HAP-1 (cell line): ENCODE results near the gene GNPAT.

Experiments
- DNase-seq, 2 experiments: peaks; one replicate each; pipeline ENCODE4 v3.0.0-alpha.2; 2016 to 2020; ENCODE audit warnings: low spot score in 2 of 2
- H3K27me3 ChIP-seq: fragments of 250-450 bp; sonication (Bioruptor Pico); 2 replicates; pipeline ENCODE4 v1.5.1; 2020; ENCODE audit warnings: low read depth, mild to moderate bottlenecking, moderate library complexity
- H3K36me3 ChIP-seq: fragments of 250-450 bp; sonication (Bioruptor Pico); replicated peaks from 2 replicates; pipeline ENCODE4 v1.5.1; 2020; ENCODE audit warnings: mild to moderate bottlenecking
- H3K4me1 ChIP-seq: fragments of 250-450 bp; sonication (Bioruptor Pico); 2 replicates; pipeline ENCODE4 v1.5.1; 2020; ENCODE audit warnings: mild to moderate bottlenecking
- H3K4me3 ChIP-seq: fragments of 250-450 bp; sonication (Bioruptor Pico); 2 replicates; pipeline ENCODE4 v1.5.1; 2020; ENCODE audit warnings: mild to moderate bottlenecking, moderate library complexity
- H3K9me3 ChIP-seq: fragments of 250-450 bp; sonication (Bioruptor Pico); 2 replicates; pipeline ENCODE4 v1.5.1; 2020; ENCODE audit warnings: mild to moderate bottlenecking, moderate library complexity
- in situ Hi-C: fragments of 300-500 bp; cut with MboI; formaldehyde crosslinking; loops from 3 replicates; pipeline ENCODE4 v1.14.3; 2020; ENCODE audit warnings: low sequenced_read_pairs, inconsistent platforms, mixed read lengths

GNPAT gene

GRCh38 chr1:231218078-231218477 lies 22.9 kb upstream of the GNPAT start:
- in situ Hi-C loops, result loop anchor here (10.0 to 25.0 kb wide), 2 partner anchors 293 to 581 kb away; partner anchors contain the start of gene COG2
- DNase-seq, result no peak
- Histone ChIP-seq H3K27me3 (peaks cover 2% of the 10 kb centered on the region; the same call in 1 of the 2 replicates), H3K36me3 (peaks cover 3% of the 10 kb centered on the region), H3K9me3 (no peaks in the 10 kb centered on the region), H3K4me1 (no peaks in the 10 kb centered on the region), H3K4me3 (no peak overlapping the region)

DNA sequence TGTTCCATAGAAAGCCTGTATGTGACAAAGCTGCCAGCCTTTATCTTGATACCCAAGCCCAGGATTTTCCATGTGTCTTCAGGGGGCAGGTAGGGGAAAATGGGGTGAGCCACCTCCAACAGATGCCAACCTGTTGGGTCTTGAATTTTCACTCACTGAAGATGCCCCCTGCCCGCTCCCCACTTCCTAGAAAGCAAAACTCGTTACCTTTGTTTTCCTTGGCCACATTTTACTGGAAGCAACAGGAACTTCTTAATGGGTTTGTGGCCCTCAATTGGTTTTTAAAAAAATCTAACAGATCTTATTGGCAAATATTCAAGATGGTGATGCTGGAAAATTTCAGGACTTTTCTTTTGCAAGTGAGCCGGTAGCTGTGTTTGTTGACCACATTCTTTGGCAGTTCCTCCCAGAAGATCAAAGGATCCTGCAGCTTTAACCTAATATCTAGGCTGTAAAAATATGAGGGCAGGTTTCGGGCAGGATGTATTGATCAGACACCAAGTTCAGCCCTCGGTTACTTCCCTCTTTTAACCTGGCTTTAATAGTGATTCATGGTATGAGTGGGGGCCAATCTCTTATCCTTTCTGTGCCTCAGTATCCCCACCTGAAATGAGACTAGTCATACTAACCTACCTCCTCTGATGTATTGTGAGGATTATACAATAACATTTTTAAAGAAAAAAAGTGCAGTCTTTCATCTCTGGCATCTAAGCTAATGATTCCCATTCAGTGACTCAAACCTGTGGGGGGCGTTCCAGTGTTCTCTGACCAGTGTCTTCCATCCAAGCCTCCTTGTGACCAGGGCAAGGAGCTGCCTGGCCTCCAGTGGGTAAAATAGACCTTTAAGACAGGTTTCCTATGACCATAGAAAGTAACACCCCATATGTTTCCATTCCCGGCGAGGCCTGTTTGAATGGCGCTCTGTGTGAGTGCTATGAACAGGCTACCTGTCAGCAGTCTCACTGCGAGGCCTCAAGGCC lies 21.3 kb upstream of the GNPAT start:
- no peaks in the 10 kb centered on the region for H3K4me1 ChIP-seq
- peaks cover 15% of the 10 kb centered on the region for H3K36me3 ChIP-seq
- H3K4me3 ChIP-seq, result no peak overlapping the region
- H3K27me3 ChIP-seq, result peaks cover 2% of the 10 kb centered on the region; the same call in 1 of the 2 replicates
- in situ Hi-C loops, result loop anchor here (10.0 to 25.0 kb wide), 2 partner anchors 295 to 582 kb away; partner anchors contain the start of gene COG2
- H3K9me3 ChIP-seq, result no peaks in the 10 kb centered on the region
- no peak for DNase-seq

GRCh38 chr1:231220801-231221200 lies 20.2 kb upstream of the GNPAT start:
- no peak for DNase-seq
- Histone ChIP-seq H3K36me3 (peaks cover 24% of the 10 kb centered on the region), H3K4me3 (no peak overlapping the region), H3K4me1 (no peaks in the 10 kb centered on the region), H3K9me3 (no peaks in the 10 kb centered on the region), H3K27me3 (peaks cover 2% of the 10 kb centered on the region; the same call in 1 of the 2 replicates)
- in situ Hi-C loops, result loop anchor here (25.0 kb wide), 1 partner anchor 584 kb away; the partner anchor contains the start of gene COG2

DNA sequence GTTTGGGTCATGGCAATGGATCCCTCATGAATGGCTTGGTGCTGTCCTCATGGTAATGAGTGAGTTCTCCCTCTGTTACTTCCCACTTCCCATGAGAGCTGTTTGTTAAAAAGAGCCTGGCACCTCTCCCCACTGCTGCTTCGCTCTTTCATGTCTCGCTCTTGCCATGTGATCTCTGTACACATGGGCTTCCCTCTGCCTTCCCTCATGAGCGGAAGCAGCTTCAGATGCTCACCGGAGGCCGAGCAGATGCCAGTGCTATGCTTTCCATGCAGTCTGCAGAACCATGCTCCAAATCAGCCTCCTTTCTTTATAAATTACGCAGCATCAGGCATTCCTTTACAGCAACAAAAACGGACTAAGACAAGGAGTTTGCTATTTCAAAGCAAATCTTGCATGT lies 14.9 kb upstream of the GNPAT start:
- peaks cover under 1% of the 10 kb centered on the region; the same call in 1 of the 2 replicates for H3K4me1 ChIP-seq
- H3K9me3 ChIP-seq, result no peaks in the 10 kb centered on the region
- in situ Hi-C loops, result no loop called here
- no peak for DNase-seq
- H3K4me3 ChIP-seq, result no peak overlapping the region
- H3K27me3 ChIP-seq, result no peaks in the 10 kb centered on the region
- H3K36me3 ChIP-seq, result peaks cover 49% of the 10 kb centered on the region

GRCh38 chr1:231231511-231231910 lies 9.5 kb upstream of the GNPAT start:
- Histone ChIP-seq H3K4me1 (peaks cover 9% of the 10 kb centered on the region), H3K27me3 (no peaks in the 10 kb centered on the region), H3K9me3 (no peaks in the 10 kb centered on the region), H3K4me3 (no peak overlapping the region), H3K36me3 (peaks cover 25% of the 10 kb centered on the region)
- in situ Hi-C loops, result no loop called here
- peak; percentile 51 to 53 for DNase-seq

DNA sequence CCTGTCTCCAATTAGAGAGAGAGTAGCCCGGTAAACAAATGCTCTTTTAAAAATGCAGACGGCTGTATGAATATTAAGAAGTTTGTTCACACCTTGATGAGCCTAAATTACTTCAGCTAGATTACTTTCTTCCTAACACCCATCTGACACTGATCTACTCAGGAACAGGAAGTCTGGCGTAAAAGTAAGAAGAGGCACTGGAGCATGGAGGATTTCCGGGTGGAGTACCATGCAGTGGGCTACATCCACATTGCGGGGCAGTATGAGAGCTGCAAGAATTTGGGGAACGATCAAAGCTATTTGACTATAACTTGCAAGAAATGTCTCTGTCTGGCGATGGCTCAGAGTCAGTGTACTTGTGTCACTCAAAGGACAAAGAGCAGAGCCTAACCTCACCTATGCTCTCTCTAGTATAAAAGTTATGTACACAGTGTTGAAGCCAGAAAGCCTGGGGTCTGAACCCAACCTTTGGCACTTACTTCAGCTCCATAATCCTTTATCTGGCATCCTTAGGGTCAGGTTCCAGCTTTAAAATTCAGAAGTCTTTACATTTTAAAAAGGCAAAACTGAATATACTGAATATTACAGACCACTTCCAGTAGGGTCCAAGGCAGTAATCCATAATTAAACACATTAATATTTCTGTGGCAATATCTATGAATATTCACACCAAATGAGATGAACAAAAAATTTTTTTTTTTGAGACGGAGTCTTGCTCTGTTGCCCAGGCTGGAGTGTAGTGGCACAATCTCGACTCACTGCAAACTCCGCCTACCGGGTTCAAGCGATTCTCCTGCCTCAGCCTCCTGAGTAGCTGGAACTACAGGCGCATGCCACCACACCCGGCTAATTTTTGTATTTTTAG lies 7.9 kb upstream of the GNPAT start:
- in situ Hi-C loops, result no loop called here
- peaks cover 25% of the 10 kb centered on the region for H3K36me3 ChIP-seq
- DNase-seq, result no peak
- no peak overlapping the region for H3K4me3 ChIP-seq
- no peaks in the 10 kb centered on the region for H3K27me3 ChIP-seq
- H3K4me1 ChIP-seq, result peaks cover 9% of the 10 kb centered on the region
- H3K9me3 ChIP-seq, result no peaks in the 10 kb centered on the region

GRCh38 chr1:231233735-231234417 lies 7.1 kb upstream of the GNPAT start:
- in situ Hi-C loops, result no loop called here

DNA sequence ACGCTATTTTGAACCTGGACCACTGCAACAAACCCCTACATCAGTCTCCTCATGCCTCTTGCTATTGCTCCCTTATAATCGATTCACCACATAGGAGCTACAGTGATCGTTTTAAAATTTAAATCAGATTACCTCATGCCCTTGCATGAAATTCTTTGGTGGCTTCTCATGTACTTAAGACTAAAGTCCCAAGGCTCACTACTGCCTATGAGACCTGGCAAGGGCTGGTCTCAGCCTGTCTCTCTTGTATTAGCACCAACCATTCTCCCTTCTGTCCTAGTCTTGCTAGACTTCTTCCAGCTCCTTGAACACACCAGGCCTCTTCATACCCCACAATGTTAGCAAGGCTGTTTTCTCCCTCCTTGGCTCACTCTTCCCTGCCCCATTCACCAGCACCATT lies 6.5 kb upstream of the GNPAT start:
- H3K9me3 ChIP-seq, result no peaks in the 10 kb centered on the region
- H3K36me3 ChIP-seq, result peaks cover 33% of the 10 kb centered on the region
- peaks cover 9% of the 10 kb centered on the region for H3K4me1 ChIP-seq
- DNase-seq, result no peak
- in situ Hi-C loops, result no loop called here
- H3K27me3 ChIP-seq, result no peaks in the 10 kb centered on the region
- no peak overlapping the region for H3K4me3 ChIP-seq

More at GRCh38 chr1:231233735-231234417, 7.1 kb upstream of the GNPAT start:
- H3K4me1 ChIP-seq, result peaks cover 9% of the 10 kb centered on the region
- no peak overlapping the region for H3K4me3 ChIP-seq
- no peak for DNase-seq
- H3K36me3 ChIP-seq, result peaks cover 32% of the 10 kb centered on the region
- no peaks in the 10 kb centered on the region for H3K27me3 ChIP-seq
- H3K9me3 ChIP-seq, result no peaks in the 10 kb centered on the region

DNA sequence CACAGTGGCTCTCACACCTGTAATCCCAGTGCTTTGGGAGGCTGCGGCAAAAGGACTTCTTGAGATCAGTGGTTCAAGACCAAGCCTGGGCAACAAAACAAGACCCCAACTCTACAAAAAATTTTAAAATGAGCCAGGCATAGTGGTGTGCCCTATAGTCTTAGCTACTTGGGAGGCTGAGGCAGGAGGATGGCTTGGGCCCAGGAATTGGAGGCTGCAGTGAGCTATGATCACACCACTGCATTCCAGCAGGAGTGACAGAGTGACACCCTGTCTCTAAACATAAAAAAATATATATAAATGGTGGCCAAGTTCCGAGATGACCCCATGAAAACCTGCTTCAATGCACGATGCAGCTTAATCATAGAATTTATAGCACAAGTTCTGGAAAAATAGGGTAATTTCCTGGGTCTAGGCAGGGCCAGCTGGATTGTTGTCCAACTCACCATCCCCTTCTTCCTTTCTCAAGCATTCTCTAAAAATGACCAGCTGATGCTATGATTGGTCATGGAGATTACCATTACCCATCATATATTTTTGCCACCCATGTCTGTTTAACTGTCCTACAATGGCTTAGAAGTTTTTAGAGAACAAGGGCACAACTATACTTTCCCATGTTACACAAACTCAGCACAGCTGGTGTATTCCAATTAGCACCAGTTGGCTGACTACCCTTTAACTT lies 5.3 kb upstream of the GNPAT start:
- in situ Hi-C loops, result no loop called here
- no peak for DNase-seq
- peaks cover 11% of the 10 kb centered on the region for H3K4me1 ChIP-seq
- no peaks in the 10 kb centered on the region for H3K27me3 ChIP-seq
- peaks cover 27% of the 10 kb centered on the region for H3K36me3 ChIP-seq
- no peak overlapping the region for H3K4me3 ChIP-seq
- H3K9me3 ChIP-seq, result no peaks in the 10 kb centered on the region

DNA sequence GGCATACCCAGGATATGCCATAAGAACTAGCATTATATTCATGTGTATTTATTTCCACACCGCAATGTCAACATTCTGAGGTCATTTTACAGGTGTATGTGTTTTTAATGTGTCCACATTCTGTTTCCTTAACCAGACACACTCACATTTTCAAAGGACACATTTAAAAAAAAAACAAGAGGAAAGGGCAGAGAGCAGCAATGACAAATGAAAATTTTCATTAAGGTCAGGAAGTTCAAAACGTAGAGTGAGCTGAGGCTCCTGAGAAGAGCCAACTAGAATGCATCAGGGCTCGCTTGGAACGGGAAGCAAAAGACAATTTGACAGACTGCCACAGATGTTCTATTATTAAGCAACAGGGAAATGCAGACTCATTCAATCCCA lies 4.8 kb upstream of the GNPAT start:
- Histone ChIP-seq H3K4me1 (peaks cover 10% of the 10 kb centered on the region), H3K36me3 (peaks cover 24% of the 10 kb centered on the region), H3K27me3 (no peaks in the 10 kb centered on the region), H3K9me3 (no peaks in the 10 kb centered on the region), H3K4me3 (no peak overlapping the region)
- in situ Hi-C loops, result no loop called here
- DNase-seq, result no peak

DNA sequence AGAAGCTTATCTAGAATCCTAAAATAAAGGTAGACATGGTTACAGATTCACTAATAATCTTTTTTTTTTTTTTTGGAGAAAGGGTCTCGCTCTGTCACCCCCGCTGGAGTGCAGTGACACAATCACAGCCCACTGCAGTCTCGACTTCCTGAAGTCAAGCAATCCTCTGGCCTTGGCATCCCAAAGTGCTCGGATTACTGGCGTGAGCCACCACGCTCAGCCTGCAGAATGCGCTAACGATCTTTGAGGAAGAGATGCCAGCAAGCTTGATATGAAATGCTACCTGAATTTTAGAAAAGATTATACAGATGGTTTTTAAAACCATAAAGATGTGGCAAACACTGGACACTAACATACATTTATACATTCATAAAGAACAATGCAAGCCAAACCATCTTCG lies 4.1 kb upstream of the GNPAT start:
- DNase-seq, result no peak
- Histone ChIP-seq H3K36me3 (peaks cover 24% of the 10 kb centered on the region), H3K27me3 (no peaks in the 10 kb centered on the region), H3K4me3 (no peak overlapping the region), H3K4me1 (peaks cover 3% of the 10 kb centered on the region), H3K9me3 (no peaks in the 10 kb centered on the region)
- in situ Hi-C loops, result no loop called here

GRCh38 chr1:231238298-231238697 lies 2.7 kb upstream of the GNPAT start:
- DNase-seq, result no peak
- Histone ChIP-seq H3K4me3 (no peak overlapping the region), H3K36me3 (peaks cover 24% of the 10 kb centered on the region), H3K27me3 (no peaks in the 10 kb centered on the region), H3K9me3 (no peaks in the 10 kb centered on the region), H3K4me1 (peaks cover 12% of the 10 kb centered on the region)
- in situ Hi-C loops, result no loop called here

DNA sequence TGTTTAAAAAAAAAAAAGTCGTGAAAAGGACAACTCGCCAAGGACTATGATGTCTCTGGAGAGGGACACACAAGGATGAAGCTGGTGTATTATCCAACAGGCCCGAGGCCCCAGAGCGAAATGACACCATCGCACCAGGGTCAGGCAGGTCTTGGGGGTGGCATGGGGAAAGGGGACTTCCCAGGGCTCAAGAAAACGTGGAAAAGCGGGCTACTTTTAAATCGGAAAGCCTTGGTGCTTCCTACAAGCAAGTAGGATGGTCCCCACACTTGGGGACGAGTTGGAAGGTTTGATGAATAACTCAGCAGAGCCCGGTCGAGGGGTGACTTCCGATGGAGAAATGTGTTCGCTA lies 505 bp upstream of the GNPAT start:
- Histone ChIP-seq H3K9me3 (no peaks in the 10 kb centered on the region), H3K27me3 (no peaks in the 10 kb centered on the region), H3K4me1 (peaks cover 12% of the 10 kb centered on the region), H3K36me3 (peaks cover 24% of the 10 kb centered on the region), H3K4me3 (peak overlapping the region; percentile 68)
- DNase-seq, result peak in 1 of 2 experiments; percentile 21
- in situ Hi-C loops, result no loop called here
